Activated CD8-positive, alpha-beta memory T cell treated with anti-CD3 and anti-CD28 coated beads, Interleukin-2, amount 50 U/mL, for 48 hours (primary cell): ENCODE data around the gene SAMD11.
"Not testable (repeated sequence)": the region's sequence is repeated elsewhere in the genome, so short reads cannot be mapped to it uniquely, and the experiment has no call there.

ENCODE experiments used
- DNase-seq: peaks from one replicate; pipeline ENCODE4 v3.0.0-alpha.2; 2020

Gene SAMD11

DNA sequence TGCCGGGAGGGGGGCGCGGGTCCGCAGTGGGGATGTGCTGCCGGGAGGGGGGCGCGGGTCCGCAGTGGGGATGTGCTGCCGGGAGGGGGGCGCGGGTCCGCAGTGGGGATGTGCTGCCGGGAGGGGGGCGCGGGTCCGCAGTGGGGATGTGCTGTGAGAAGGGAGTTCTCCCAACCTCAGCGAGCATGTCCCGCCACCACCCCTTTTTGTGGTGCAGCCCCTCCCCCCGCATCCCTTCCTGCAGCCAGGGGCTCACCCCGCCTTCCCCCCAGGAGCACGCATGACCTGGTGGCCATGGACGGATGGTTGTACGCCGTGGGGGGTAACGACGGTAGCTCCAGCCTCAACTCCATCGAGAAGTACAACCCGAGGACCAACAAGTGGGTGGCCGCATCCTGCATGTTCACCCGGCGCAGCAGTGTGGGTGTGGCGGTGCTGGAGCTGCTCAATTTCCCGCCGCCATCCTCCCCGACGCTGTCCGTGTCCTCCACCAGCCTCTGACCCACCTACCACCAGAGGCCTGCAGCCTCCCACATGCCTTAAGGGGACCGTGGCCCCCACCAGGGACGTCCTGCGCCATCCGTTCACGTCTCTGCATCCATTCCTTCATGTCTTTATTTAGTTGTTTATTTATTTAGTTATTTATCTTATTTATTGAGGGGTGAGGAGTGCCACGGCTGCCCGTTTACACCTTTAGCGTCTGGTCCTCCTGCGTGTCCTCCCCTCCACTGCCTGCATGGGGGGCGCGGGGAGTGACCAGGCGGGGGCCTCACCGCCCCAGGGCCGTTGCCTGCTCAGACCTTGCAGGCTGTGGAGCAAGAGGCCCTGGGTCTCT, 41.2 kb downstream of the SAMD11 start:
- no peak for DNase-seq

DNA sequence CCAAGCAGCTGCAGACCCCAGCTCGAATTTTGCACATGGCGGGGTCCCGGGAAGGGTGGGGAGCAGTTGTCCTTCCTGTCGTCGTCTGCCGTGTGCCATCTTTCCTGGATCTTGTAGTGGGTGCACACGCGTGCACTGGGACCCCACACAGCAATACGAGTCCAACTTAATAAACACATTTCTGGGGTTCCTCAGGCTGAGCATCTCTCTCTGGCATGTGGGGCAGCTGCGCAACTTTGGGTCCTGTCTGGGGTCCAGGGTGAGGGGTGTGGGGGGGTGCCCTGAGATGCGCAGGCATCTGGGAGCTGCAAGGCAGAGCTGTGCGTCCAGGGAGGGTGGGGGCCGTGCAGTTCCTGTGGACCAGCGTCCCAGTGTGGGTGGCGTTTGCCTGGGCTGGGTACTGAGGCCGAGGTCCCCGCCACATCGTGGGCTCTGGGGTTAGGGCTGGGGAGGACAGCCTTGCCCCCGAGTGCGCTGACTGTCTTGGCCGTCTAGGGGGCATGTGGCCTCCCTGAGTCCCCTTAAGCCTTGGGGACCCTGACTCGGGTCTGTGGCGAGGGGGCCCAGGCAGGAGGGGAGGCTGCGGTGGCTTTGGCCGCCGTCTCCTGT, 41.9 kb downstream of the SAMD11 start:
- DNase-seq, result no peak

DNA sequence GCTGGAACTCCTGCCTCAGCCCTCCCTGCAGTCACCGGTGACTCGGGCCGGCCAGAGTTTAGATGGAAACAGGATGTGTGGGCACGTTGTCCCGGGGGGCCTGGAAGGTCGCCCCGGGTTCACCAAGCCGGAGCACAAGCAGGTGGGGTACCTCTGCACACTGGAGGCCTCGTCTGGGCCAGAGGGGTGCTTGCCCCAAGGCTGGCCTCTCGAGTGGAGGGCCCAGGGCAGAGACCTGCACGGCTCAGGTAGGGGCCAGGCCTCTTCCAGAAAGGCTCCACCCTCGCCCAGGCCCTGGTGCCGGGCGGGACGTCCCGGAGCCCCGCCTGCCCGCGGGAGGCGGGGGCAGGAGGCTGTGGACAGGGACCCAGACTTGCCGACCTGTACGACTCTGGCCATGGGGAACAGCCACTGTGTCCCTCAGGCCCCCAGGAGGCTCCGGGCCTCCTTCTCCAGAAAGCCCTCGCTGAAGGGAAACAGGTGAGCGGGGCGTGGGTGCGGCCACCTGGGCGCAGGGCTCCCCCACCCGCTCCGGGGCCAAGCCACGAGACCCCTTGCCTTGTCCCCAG, 42.5 kb downstream of the SAMD11 start, which contains the start of gene PLEKHN1:
PLEKHN1 (plus strand) TSS at position 348 of the 569 bp plus-strand sequence; CDS start at position 398, 50 bp downstream.
- DNase-seq, result peak; percentile 73

DNA sequence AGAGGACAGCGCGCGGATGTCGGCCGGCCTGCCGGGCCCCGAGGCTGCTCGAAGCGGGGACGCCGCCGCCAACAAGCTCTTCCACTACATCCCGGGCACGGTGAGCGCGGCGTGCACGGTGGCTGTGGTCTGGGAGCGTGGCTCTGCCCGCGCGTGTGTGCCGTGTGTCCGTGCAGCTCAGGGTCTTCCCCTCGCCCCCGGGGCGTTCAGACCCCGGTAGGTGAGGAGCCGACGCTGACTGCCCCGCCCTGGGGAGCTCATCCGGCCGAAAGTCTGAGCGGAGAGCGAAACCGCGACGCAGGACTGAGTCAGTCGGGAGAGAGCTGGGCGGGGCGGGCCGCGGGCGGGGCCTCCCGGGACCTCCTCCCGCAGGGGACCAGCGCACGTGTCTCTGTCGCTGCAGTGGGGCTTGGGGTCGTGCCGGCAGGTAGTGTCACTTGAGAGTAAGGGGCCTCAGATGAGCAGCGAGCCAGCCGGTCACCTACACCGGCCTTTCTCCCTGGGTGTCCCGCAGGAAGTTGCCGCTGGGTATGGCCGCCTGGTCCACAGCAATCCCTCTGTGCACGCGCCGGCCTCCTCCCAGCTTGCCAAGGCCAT, 43.1 kb downstream of the SAMD11 start:
- DNase-seq, result peak; percentile 89

DNA sequence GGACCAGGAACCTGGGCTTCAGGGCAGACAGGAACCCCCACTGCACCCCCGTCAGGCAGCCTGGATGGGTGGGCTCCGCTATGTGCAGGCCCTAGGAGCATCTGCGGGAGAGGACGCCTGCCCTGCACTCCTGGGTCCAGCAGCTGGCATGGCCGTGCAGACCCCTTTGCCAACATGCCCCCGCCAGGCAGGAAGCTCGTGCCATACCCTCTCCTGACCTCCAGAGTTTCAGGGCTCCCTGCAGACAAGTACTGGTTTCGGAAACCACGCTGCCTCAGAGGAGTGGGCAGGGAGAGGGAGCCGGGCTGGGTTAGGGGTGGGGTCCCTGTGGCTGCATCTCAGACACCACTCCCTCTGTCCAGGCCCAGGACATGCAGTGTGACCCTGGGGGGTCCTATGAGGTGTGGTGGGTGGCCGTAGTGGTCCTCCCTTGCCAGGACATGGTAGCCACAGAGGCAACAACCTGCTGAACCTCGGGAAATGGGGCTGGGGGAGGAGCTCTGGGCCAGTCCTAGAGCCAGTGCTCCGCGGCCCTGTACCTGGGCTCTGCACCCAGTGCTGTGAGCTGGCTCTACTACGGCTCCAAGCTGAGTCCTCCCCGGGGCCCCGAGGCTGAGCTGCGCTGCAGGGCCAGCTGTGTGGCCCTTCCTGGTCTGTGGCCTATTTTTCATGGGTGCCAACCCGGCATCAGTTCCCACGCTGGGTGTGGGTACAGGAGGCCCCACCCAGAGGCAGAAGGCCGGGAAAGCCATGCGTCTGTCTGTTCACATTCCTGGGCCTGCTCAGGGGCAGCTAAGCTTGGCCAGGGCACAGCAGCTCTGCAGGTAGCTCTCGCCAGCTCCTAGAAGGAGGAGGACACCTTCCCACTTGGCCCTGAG, 44.0 kb downstream of the SAMD11 start:
- DNase-seq, result no peak

DNA sequence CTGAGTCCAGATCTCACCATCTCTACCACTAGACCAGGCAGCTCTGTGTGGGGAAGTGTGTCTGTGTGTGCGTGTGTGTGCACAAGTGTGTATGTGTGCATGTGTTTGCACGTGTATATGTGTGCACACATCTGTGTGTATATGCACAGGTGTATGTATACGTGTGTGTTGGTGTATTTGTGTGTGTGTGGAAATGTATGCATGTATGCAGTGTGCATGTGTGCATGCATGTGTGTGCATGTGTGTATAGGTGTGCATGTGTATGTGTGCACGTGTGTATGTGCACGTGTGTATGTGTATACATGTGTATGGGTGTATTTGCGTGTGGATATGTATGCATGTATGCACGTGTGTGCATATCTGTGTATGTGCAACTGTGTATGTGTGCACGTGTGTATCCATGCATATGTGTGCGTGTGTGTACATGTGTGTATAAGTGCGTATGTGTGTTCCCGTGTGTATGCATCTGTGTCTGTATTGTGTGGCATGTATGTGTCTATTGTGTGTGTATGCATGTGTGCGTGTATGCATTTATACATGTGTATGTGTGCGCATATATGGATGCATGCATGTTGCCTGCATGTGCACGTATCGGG, 45.6 kb downstream of the SAMD11 start:
- no peak for DNase-seq

DNA sequence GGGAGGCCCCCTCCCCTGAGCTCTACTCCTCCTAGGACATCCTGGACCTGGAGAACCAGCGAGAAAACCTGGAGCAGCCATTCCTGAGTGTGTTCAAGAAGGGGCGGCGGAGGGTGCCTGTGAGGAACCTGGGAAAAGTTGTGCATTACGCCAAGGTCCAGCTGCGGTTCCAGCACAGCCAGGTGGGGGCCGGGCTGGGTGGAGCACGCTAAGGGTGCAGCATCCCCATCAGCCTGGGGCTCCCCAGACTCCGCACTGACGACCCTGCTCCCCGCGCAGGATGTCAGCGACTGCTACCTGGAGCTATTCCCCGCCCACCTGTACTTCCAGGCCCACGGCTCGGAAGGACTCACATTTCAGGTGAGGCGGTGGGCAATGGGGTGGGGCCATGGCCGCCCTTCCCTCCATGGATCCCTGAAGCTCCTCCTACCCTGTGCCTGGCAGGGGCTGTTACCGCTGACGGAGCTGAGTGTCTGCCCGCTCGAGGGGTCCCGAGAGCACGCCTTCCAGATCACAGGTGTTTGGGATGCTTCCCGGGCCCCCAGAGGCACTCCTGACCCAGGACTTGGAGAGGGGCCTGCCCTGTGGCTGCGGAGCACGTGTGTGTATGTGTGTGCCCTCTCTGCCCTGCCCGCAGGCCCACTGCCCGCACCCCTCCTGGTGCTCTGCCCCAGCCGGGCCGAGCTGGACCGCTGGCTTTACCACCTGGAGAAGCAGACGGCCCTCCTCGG, 46.7 kb downstream of the SAMD11 start:
- no peak for DNase-seq

DNA sequence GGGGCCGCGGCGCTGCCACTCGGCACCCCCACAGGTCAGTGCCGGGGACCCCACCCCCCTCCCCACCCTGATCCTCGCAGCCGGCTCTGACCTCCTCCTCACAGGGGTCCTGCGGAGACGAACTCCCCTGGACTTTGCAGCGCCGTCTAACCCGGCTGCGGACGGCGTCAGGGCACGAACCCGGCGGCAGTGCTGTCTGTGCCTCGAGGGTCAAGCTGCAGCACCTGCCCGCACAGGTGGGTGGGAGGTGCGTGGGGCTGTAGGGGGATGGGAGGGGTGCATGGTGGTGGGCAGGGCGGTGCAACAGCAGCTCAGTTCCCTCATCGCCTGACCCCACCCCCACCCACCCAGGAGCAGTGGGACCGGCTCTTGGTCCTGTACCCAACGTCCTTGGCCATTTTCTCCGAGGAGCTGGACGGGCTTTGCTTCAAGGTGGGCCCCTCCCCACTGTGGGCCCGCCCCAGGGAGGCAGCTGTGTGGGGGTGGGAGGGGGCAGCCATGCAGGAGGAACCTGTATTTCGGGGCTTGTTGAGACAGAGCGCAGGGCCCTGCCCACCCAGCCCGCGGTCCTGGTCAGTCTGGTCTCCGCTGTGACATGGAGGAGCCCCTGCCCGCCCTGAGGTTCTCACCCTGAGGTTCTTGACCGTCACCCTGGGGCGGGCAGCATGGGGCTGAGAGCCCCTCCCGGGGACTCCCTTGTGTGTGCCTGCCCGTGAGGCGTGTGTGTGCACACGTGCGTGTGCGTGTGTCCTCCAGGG, 47.4 kb downstream of the SAMD11 start:
- no peak for DNase-seq

DNA sequence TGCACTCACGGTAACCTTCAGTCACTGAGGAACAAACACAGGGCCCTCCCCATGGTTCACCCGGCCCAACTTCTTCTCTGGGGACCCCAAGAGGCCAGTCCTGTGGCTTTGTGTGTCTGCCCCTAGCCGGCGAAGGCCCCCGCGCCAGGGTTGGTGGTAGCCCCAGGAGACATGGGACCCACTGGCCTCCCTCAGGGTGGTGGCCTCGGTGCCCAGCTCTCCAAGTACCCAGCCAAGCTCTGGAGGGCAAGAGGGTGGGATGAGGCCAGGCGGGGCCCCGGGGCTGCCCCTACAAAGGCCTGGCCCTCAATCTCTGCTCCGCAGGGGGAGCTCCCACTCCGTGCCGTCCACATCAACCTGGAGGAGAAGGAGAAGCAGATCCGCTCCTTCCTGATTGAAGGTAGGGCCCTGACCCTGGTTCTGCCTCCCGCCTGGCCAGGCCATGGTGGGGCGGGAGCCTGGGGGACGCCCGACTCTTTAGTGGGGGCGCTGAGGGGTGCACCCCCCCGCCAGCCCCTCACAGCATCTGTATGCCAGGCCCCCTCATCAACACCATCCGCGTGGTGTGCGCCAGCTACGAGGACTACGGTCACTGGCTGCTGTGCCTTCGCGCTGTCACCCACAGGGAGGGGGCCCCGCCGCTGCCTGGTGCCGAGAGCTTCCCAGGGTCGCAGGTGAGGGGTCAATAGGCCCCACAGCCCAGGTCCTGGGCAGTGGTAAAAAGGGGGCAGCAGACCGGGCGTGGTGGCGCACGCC, 48.2 kb downstream of the SAMD11 start:
- no peak for DNase-seq

DNA sequence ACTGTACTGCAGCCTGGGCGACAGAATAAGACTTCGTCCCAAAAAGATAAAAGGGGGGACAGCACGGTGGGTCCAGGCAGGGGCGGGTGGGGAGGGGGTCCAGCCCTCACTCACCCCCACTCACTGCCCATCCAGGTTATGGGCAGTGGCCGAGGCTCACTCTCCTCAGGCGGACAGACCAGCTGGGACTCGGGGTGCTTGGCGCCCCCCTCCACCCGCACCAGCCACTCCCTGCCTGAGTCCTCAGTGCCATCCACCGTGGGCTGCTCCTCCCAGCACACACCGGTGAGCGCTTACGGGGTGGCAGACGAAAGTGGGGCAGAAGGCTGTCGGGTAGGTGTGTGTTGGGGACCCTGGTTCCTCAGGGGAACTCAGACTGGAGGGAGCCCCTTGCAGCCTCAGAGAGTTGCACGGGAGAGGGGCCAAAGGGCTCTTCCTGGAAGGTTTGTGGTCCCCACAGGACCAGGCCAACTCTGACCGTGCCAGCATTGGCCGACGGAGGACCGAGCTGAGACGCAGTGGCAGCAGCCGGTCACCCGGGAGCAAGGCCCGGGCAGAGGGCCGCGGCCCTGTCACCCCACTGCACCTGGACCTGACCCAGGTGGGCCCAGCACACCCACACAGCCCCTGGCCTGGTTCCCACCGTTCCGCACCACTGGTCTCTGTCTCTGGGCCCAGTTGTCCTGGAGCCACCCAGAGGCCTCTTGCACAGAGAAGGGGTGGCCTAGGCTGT, 49.2 kb downstream of the SAMD11 start:
- DNase-seq, result no peak

DNA sequence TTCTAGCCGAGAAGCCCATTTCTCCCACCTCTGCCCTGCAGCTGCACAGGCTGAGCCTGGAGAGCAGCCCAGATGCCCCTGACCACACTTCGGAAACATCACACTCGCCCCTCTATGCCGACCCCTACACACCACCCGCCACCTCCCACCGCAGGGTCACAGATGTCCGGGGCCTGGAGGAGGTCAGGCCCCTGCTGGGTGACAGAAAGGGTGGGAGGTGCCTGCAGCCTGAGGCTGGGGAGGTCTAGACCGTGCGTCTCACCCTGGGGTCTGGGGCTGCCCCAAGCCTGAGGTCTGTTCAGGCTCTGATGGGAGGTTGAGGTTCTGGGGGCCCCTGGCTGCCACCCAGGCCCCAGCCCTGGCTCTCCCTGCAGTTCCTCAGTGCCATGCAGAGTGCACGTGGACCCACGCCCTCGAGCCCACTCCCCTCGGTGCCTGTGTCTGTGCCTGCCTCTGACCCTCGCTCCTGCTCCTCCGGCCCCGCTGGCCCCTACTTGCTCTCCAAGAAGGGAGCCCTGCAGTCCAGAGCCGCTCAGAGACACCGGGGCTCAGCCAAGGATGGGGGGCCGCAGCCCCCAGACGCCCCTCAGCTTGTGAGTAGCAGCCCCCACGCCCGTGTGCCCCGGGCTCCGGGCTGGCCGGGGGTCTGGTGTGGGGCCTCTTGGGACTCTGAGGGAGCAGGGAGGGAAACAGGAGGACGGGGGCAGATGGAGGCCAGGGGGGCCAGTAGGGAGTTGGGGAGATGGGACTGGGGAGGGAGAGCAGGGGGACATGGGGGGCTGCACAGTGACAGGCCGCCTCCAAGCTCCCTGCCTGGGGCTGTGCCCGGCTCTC, 50.0 kb downstream of the SAMD11 start:
- DNase-seq, result no peak

DNA sequence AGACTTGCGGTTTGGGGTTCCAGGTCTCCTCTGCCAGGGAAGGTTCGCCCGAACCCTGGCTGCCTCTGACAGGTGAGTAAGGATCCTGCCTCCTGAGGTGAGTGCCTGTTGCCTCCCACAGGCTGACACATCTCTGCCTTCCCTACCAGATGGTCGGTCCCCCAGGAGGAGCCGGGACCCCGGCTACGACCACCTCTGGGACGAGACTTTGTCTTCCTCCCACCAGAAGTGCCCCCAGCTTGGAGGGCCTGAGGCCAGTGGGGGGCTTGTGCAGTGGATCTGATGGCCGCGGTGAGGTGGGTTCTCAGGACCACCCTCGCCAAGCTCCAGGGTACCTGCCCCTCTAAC, 50.5 kb downstream of the SAMD11 start:
- DNase-seq, result no peak

DNA sequence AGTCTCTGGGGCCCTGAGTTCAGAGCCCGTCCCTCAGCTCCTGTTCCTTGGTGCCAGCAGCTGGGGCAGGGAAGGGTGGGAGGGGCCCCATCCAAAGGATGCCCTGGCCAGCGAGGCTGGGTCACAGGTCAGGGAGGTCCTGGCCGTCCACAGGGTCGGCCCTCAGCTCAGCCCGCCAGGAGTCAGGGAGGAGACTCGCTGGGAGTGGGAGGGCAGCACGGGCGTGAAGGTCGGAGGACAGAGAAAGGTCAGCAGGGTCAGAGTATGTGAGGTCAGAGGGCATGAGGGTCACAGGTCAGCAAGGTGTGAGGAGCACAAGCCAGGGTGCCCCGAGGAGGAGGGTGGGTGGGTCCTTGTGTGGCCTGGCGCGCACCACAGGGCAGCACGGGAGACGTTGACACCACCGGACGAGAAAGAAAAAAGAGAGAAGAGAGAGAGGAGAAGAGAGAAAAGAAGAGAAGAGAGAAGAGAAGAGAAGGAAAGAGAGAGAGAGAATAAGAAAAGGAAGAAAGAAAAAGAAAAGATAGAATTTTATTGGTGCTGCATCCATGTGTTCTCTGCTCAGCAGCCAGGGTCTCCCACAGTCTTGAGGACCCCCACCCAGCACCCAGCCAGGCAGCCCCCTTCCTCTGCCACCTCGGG, 51.1 kb downstream of the SAMD11 start:
- no peak for DNase-seq

DNA sequence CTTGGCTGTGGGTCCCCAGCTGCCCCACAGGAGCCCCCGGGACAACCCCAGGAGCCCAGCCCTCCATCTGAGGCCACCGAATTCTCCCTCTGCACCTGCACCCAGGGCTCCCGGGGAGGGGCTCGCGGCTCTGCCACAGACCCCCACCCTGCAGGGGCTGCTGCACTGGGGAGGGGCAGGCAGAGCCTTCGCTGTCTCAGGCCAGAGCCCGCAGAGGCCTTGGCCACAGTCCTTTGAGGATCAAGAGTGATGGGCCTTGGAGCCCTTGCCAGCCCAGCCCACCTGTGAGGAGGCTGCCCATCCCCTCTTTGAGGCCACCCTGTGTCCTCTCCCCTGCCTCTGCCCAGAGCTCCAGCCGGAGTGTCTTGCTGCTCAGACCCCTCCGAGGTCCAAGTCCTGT, 51.6 kb downstream of the SAMD11 start:
- DNase-seq, result no peak

DNA sequence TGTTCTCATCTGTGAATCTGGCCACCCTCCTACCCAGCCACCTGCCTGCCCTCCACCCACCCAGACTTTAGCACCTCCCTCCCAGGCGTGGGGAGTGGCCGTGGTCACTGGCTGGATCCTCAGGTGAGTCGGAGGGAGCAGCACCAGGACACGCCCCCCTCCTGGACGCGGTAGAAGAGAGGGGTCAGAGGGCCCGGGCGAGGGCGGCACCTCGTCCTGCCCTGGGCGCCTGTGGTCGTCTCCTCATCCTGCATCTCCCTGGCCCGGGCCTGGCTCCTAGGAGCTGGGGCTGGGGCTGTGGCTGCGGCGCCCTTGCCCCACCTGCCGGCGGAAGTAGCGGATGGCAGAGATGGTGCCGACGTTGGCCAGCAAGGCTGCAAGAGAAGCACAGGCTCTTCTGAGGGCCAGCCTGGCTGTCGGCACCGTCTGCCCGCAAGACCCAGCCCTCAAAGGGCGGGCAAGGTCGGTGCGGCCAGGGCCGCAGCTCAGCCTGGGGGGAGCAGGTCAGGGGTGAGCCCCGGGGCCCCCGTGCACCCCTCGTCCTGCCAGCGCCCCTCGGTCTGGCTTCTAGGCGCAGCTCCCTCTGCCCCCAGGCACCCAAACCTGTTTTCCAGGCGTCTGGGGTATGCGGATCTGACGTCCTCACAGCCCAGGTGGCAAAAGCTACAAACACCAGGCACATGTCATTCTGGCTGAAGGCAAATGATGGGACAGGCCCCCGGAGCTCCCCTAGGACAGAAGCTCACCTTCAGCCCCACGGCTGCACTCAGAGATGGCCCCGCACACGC, 52.4 kb downstream of the SAMD11 start:
- DNase-seq, result peak; percentile 84

DNA sequence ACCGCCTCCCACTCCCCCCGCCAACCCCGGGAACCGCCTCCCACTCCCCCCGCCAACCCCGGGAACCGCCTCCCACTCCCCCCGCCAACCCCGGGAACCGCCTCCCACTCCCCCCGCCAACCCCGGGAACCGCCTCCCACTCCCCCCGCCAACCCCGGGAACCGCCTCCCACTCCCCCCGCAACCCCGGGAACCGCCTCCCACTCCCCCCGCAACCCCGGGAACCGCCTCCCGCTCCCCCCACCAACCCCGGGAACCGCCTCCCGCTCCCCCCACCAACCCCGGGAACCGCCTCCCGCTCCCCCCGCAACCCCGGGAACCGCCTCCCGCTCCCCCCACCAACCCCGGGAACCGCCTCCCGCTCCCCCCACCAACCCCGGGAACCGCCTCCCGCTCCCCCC, 53.1 kb downstream of the SAMD11 start:
- DNase-seq, result not testable (repeated sequence)
